Mesenteric fat pad (tissue), 1 donor: ENCODE results near the gene KRT12. TPM values are rescaled to one million over a fixed set of nuclear protein-coding genes. Genes with fewer than 3 reads are reported as not detected.

ENCODE experiments used
- DNase-seq: peaks from one replicate; pipeline ENCODE4 v3.0.0-alpha.2; 2020; ENCODE audit warnings: low spot score
- total RNA-seq: library from RNA; stranded (reverse); fragmentation: NEBNext Ultra II Directional; extraction: Animal tissue kit (Norgen Biotek cat#: 25700); gene quantifications from one replicate; pipeline ENCODE4 v1.2.1, GENCODE V29; 2021
- donor health status: DM: yes; HTN: yes; CAD: no.

Gene KRT12
- total RNA-seq, 1 donor from 2014 or later = not detected

GRCh38 chr17:40846515-40847144, 20.4 kb downstream of the KRT12 start:
- no peak for DNase-seq

GRCh38 chr17:40844671-40845107, 22.3 kb downstream of the KRT12 start:
- no peak for DNase-seq

- DNase-seq = no peak
Observed at GRCh38 chr17:40843242-40843641, 23.8 kb downstream of the KRT12 start.

GRCh38 chr17:40841246-40841645, 25.8 kb downstream of the KRT12 start:
- DNase-seq = no peak

GRCh38 chr17:40839194-40839593, 27.8 kb downstream of the KRT12 start:
- no peak for DNase-seq

- no peak for DNase-seq
Observed at GRCh38 chr17:40836020-40836419, 31.0 kb downstream of the KRT12 start.

GRCh38 chr17:40833882-40834281, 33.1 kb downstream of the KRT12 start:
- no peak for DNase-seq

GRCh38 chr17:40832840-40833239, 34.2 kb downstream of the KRT12 start:
- DNase-seq = no peak

GRCh38 chr17:40830085-40830776, 36.8 kb downstream of the KRT12 start:
- DNase-seq = no peak

- DNase-seq = no peak
Observed at GRCh38 chr17:40828454-40829044, 38.5 kb downstream of the KRT12 start.

- DNase-seq = no peak
Observed at GRCh38 chr17:40827746-40828453, 39.1 kb downstream of the KRT12 start.

GRCh38 chr17:40825599-40825998, 41.4 kb downstream of the KRT12 start:
- no peak for DNase-seq

GRCh38 chr17:40824015-40824832, 42.8 kb downstream of the KRT12 start:
- no peak for DNase-seq

- no peak for DNase-seq
Observed at GRCh38 chr17:40822132-40822812, 44.8 kb downstream of the KRT12 start, which contains the start of gene KRT10. Gene KRT10, minus strand, starts transcription at chr17:40822614. Its CDS starts 29 bp downstream, at chr17:40822585.

GRCh38 chr17:40821536-40821935, 45.5 kb downstream of the KRT12 start:
- DNase-seq = no peak

GRCh38 chr17:40820228-40820838, 46.7 kb downstream of the KRT12 start:
- DNase-seq = no peak

- DNase-seq = no peak
Observed at GRCh38 chr17:40819528-40820125, 47.4 kb downstream of the KRT12 start.

GRCh38 chr17:40818733-40819527, 48.1 kb downstream of the KRT12 start:
- peak; percentile 94 for DNase-seq

- no peak for DNase-seq
Observed at GRCh38 chr17:40818343-40818732, 48.7 kb downstream of the KRT12 start.
